PFSK-1 (cell line): ENCODE results near the gene SLC39A8. TPM values are rescaled to one million over a fixed set of nuclear protein-coding genes. Genes with fewer than 3 reads are reported as not detected.
A peak's percentile ranks its signal among the peaks of the same experiment; 100 is the strongest.

Experiments used
- FOXP2 ChIP-seq: optimal IDR thresholded peaks from 2 replicates; pipeline ENCODE3; 2011; ENCODE audit warnings: borderline replicate concordance, control low read depth, inconsistent platforms; ENCODE audit not compliant: insufficient read depth; ENCODE audit errors: extremely low read length, extremely low read depth
- POLR2AphosphoS5 ChIP-seq: IDR thresholded peaks from 2 replicates; pipeline ENCODE4 v1.6.1; 2012; ENCODE audit warnings: low read depth, mild to moderate bottlenecking, control low read depth, low read length, moderate library complexity
- SIN3A ChIP-seq: IDR thresholded peaks from 2 replicates; pipeline ENCODE4 v1.6.1; 2012; ENCODE audit warnings: mild to moderate bottlenecking, low read length, moderate library complexity, borderline replicate concordance; ENCODE audit not compliant: insufficient read depth
- TAF1 ChIP-seq: IDR thresholded peaks from 2 replicates; pipeline ENCODE4 v1.6.1; 2012; ENCODE audit warnings: low read length, control low read depth, borderline replicate concordance; ENCODE audit not compliant: insufficient read depth
- polyA plus RNA-seq: library from polyadenylated mRNA; unstranded; fragments of >200 nt; gene quantifications from one replicate; pipeline ENCODE4 v1.2.1, GENCODE V29; 2012; ENCODE audit warnings: low read depth, missing spikeins; ENCODE audit not compliant: insufficient read length
- TF ChIP-seq, protein P1 (sequence below), 2 experiments: IDR thresholded peaks; 2 replicates each; pipeline versions ENCODE4 v1.6.1 to v1.8.0; 2011 to 2012; ENCODE audit warnings: low read depth in 2 of 2, low read length in 2 of 2, control low read depth in 1 of 2, inconsistent platforms in 1 of 2, mild to moderate bottlenecking in 1 of 2, moderate library complexity in 1 of 2; ENCODE audit not compliant: insufficient read depth in 1 of 2

The SLC39A8 gene
- 0.29 TPM for polyA plus RNA-seq

GRCh38 chr4:102344954-102345794 lies at the start of gene SLC39A8:
TSS of gene SLC39A8 (minus strand) at chr4:102345482. CDS start at chr4:102344662, 820 bp downstream.
- TF ChIP-seq TAF1 (no peak), SIN3A (0 out of 2 replicates have a peak, but pooled peaks have one; percentile 24)
- TF ChIP-seq, protein P1, sequence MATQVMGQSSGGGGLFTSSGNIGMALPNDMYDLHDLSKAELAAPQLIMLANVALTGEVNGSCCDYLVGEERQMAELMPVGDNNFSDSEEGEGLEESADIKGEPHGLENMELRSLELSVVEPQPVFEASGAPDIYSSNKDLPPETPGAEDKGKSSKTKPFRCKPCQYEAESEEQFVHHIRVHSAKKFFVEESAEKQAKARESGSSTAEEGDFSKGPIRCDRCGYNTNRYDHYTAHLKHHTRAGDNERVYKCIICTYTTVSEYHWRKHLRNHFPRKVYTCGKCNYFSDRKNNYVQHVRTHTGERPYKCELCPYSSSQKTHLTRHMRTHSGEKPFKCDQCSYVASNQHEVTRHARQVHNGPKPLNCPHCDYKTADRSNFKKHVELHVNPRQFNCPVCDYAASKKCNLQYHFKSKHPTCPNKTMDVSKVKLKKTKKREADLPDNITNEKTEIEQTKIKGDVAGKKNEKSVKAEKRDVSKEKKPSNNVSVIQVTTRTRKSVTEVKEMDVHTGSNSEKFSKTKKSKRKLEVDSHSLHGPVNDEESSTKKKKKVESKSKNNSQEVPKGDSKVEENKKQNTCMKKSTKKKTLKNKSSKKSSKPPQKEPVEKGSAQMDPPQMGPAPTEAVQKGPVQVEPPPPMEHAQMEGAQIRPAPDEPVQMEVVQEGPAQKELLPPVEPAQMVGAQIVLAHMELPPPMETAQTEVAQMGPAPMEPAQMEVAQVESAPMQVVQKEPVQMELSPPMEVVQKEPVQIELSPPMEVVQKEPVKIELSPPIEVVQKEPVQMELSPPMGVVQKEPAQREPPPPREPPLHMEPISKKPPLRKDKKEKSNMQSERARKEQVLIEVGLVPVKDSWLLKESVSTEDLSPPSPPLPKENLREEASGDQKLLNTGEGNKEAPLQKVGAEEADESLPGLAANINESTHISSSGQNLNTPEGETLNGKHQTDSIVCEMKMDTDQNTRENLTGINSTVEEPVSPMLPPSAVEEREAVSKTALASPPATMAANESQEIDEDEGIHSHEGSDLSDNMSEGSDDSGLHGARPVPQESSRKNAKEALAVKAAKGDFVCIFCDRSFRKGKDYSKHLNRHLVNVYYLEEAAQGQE (IDR thresholded peaks at IDR 0.05; ENCODE audit: insufficient read depth in 1 of 2, low read depth in 2 of 2, low read length in 2 of 2): peak in 1 of 2 experiments; percentile 30; a peak in 1 of 4 replicates

DNA sequence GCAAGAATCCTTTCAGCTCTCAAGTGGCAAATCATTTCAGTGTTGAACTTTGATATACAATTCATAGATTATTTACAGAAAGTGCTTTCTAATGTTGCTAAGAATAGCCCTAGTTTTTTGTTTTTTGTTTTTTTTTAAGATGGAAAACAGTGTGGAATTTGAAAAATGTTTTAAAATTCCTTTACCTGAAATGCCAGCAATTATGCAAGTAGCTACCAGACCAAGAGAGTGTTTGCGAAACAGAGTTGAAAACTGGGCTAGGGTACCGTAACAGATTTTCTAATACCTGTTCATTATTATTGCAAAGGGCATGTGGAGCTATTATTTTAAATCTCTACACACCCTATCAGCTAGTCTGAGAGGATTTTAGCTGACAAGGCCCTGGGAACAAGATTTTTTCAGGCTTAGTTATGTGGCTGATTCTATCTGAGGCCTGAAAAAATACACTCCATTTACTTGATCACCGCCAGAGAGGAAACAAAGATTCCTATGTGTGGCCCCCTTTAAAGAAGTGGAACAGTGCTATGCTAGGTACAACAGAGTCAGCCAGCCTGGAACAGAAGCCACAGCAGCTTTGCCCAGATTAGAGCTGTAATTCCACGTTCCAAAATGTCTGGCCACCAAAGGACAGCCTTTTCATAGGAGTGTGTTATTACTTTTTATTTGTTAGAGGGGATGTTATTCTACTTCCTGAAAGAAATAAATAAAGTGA lies 46.9 kb upstream of the SLC39A8 start:
- TF ChIP-seq, protein P1 (IDR thresholded peaks at IDR 0.05; ENCODE audit: insufficient read depth in 1 of 2, low read depth in 2 of 2, low read length in 2 of 2): no peak
- TF ChIP-seq POLR2AphosphoS5 (no peak), SIN3A (no peak), TAF1 (no peak), FOXP2 (no peak)

- no peak for TF ChIP-seq POLR2AphosphoS5
- no peak for TF ChIP-seq FOXP2
- no peak for TF ChIP-seq TAF1
- TF ChIP-seq, protein P1 (IDR thresholded peaks at IDR 0.05; ENCODE audit: insufficient read depth in 1 of 2, low read depth in 2 of 2, low read length in 2 of 2): no peak
- TF ChIP-seq SIN3A: no peak
Measured at GRCh38 chr4:102390438-102390837, 45.2 kb upstream of the SLC39A8 start.

DNA sequence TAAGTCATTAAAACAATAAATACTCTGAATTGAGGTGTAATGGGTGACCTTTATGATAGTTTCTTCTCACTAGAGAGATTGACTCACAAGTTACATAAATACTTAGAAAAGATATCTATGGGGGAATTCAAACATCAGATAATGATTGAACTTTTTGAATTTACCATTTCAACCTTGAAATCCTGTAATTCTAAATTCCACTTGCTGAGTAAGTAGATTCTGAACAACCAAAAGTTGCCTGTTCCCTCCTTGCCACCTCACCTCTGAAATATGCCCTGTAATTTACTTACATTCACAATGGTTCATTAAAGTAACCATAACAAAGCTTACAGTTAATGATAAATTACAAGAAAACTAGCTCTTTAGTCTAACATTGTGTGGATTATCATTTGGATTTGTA lies 43.3 kb upstream of the SLC39A8 start:
- TF ChIP-seq, protein P1 (IDR thresholded peaks at IDR 0.05; ENCODE audit: insufficient read depth in 1 of 2, low read depth in 2 of 2, low read length in 2 of 2): no peak
- TF ChIP-seq POLR2AphosphoS5 (no peak), TAF1 (no peak), SIN3A (no peak), FOXP2 (no peak)
